HG03571 (cell line): Measurements from ENCODE around the gene SLC19A1.
"Not testable (repeated sequence)": the region's sequence is repeated elsewhere in the genome, so short reads cannot be mapped to it uniquely, and the experiment has no call there.

Experiments
- ATAC-seq: cut with Tn5 transposase; IDR thresholded peaks from one replicate; pipeline ENCODE4 v1.9.1; 2021; ENCODE audit not compliant: unreplicated experiment

The SLC19A1 gene

DNA sequence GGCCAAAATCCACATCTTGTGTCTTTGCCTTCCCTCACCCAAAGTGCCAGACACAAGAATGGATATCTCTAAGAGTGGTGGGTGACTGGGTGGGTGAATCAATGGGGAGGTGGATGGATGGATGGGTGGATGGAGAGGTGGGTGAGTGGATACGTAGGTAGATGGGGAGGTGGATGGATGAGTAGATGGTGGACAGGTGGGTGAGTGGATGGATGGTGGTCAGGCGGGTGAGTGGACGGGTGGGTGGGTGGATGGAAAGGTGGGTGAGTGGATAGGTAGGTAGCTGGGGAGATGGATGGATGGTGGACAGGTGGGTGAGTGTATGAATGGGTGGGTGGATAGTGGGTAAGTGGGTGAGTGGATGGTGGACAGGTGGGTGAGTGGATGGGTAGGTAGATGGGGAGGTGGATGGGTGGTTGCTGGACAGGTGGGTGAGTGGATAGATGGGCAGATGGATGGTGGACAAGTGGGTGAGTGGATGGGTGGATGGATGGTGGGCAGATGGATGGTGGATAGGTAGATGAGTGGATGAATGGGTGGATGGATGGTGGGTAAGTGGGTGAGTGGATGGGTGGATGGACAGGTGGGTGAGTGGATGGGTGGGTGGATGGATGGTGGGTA, 34.2 kb downstream of the SLC19A1 start:
- no peak for ATAC-seq

DNA sequence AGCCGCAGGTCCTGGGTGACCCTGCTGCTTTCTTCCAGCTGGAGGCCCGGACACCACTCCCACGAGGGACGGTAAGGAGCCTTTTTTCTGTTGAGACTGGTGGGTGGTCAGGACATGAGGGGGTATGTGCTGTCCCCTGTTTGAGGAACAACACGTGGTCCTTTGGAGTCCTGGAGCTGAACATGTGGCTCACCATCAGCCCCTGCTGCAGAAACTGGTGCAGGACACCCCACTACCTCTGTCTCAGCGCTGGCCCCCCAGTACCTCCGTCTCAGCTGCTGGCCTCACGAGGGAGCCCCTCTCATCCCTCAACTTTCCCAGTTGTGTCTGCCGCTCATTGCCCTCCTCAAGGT, 34.7 kb downstream of the SLC19A1 start:
- no peak for ATAC-seq

DNA sequence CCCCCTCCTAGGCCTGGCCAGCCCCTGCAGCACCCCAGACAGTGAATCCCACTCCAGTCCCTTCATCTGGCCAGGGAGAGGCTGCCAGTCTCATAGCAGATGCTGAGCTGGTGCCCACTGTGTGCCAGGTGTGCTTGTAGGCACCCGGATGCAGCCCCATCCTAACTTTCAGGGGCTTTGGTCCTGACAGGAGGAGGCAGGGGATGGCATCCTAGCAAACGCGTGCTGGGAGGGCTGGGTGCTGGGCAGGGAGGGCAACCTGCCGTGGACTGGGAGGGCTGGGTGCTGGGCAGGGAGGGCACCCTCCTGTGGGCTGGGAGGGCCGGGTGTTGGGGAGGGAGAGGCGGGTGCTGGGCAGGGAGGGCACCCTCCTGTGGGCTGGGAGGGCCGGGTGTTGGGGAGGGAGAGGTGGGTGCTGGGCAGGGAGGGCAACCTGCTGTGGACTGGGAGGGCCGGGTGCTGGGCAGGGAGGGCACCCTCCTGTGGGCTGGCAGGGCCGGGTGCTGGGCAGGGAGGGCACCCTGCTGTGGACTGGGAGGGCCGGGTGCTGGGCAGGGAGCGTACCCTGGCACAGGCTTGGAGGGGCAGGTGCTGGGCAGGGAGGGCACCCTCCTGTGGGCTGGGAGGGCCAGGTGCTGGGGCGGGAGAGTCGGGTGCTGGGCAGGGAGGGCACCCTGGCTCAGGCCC, 35.3 kb downstream of the SLC19A1 start:
- no peak for ATAC-seq

DNA sequence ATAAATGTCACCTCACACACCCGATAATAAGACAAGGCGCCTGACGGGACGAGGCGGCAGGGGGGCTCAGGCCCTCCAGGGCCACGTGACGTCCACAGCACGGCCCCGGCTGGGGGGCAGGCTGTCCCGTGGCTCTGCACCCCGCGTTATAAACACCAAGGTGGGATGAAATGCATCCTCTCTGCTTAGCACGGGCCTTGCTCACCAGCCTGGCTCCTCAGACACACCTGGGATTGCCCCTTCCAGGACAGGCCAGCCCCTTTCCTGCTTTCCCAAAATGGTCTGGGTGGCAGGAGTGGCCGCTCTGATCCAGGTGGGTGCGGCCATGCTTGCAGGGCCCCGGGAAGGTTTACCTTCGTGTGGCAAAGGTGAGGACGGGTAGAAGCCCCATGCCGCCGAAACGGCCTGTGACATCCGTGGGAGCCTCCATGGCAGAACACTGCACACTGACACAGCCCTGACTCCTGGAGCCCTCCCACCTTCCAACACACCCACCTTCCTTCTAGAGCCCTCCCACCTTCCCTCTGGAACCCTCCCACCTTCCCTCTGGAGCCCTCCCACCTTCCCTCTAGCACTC, 35.9 kb downstream of the SLC19A1 start:
- no peak for ATAC-seq

DNA sequence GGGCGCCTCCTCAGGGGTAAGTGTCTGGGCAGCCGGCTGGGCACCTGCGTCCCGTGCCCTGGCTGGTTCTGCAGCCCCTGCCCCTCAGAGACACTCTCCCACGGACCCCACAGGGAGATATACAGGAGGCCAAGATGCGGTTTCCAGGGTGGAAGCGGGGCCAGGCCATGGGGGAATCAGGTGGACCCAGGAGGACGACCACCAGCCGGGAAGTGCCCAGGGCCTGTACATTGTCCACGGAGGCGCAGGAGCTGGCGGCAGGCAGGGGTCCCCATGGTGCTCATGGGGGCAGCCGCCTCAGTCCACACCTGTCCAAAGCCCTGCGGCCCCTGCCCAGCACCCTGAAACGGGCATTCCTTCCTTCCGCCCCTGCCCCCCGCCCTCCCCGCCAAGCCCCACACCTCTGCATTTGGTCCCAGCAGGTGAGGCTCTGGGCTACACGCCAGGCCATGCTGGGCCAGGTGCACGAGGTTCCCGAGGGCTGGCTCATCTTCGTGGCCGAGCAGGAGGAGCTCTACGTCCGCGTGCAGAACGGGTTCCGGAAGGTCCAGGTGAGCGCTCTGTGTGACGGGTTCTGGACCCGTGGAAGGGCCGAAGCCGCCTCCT, 36.7 kb downstream of the SLC19A1 start:
- ATAC-seq = no peak

DNA sequence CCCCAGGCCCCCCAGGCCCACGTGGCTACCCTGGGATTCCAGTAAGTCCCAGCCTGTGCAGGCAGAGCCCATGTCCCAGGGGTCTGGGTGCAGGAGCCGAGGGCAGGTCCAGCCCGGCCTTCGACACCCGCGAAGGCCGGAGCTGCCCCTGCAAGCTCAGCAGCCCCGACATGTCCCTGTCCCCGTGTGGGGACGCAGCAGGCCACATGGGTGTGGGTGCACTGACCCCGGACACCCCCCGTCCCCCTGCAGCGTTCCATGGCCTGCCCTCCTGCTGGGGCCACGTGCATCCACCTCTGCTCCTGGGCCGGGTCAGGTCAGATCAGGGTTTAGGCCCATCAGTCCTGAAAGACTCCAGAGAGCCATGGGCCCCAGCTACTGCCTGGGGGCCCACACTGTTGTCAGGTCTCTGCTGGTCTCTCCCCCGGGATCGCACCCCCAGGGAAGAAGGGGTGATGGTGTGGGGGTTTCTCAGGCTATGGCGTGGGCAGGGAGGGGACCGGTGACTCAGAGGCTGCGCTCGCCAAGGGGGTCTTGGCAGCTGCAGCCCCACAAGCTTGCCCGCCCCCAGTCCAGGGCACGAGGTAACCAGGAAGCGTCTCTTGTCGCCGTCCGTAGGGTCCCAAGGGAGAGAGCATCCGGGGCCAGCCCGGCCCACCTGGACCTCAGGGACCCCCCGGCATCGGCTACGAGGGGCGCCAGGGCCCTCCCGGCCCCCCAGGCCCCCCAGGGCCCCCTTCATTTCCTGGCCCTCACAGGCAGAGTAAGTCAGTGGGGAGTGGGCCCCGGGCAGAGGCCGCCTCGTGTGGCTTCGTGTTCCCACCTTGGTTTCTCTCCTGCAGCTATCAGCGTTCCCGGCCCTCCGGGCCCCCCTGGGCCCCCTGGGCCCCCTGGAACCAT, 37.5 kb downstream of the SLC19A1 start:
- no peak for ATAC-seq

DNA sequence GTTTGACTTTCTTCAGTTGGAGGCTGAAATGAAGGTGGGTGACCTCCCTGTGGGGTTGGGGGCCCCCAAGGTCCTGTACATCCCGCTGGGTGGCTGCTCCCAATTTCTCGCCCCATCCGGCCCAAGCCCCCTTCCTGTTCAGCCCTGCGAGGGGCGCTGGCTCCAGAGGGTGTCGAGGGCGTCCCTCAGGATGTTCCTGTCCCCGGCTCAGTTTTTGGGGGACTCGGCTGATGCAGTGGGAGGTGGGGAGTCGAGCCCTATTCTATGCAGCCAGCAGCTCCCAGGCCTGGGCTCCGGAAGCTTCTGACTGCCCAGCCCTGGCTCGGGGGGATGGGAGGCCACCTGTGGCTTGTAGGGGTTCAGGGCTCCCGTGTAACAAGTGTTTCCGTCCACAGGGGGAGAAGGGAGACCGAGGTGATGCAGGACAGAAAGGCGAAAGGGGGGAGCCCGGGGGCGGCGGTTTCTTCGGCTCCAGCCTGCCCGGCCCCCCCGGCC, 38.2 kb downstream of the SLC19A1 start:
- ATAC-seq = no peak

DNA sequence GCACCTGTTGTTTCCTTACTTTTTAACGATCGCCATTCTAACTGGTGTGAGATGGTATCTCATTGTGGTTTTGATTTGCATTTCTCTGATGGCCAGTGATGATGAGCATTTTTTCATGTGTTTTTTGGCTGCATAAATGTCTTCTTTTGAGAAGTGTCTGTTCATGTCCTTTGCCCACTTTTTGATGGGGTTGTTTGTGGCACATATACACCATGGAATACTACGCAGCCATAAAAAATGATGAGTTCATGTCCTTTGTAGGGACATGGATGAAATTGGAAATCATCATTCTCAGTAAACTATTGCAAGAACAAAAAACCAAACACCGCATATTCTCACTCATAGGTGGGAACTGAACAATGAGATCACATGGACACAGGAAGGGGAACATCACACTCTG, 39.0 kb downstream of the SLC19A1 start:
- ATAC-seq = not testable (repeated sequence)

DNA sequence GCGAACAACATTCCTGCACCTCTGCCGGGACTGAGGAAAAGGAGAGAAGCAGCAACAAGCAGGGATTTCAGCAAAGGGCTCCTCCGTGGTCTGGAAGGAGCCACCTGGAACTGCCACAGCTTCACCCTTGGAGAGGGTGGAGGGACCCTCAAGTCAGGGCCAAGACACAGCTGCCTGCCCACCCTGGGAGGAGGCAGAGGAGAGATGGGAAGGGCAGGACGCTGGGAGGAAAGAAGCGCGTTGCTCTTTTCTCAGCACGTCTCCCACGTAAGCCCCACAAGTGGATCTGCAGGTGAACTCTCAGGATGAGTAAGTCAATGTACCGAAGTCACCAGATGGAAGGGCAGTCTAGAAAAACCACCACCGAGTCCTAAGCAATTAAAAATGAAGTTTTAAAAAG, 39.6 kb downstream of the SLC19A1 start:
- no peak for ATAC-seq

DNA sequence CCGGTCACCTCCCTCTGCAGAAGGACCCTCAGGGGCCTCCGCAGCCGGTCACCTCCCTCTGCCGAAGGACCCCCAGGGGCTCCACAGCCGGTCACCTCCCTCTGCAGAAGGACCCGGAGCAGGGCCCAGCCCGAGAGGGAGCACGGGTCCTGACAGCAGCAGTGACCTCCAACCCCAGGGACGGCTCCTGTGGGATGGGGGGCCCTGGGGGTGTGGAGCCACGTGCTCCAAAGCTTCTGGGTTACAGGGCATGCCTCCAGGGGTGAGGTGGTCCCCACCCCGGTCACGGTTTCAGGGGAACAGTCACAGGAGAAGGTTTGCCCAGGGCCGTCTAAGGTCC, 40.3 kb downstream of the SLC19A1 start:
- no peak for ATAC-seq

DNA sequence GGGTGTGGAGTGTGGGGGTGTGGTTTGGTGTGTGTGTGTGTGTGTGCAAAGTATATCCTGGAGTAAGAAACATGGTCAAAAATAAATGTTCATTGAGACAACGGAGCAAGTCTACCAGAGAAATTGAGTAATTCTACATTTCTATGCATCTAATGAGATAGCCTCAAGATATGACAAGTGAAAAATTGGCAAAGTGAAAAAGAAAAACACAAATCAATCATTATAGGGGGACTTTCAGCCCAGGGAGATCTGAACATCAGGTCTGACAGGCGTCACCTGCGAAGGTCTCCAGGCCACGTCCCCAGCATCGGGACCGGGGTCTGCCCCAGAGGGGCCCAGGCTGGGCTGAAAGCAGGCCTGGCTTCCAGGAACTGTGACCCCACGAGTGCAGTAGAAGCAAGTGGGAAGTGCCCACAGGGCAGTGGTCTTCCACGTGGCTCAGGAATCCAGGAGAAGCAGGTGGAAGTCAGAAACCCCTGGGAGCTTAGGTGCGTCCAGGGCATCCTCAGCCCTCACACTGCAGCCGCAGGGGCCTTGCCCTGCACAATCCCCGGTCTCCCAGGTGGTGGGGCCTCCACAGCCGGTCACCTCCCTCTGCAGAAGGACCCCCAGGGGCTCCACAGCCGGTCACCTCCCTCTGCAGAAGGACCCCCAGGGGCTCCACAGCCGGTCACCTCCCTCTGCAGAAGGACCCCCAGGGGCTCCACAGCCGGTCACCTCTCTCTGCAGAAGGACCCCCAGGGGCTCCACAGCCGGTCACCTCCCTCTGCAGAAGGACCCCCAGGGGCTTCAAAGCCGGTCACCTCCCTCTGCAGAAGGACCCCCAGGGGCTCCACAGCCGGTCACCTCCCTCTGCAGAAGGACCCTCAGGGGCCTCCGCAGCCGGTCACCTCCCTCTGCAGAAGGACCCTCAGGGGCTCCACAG, 40.9 kb downstream of the SLC19A1 start:
- not testable (repeated sequence) for ATAC-seq

DNA sequence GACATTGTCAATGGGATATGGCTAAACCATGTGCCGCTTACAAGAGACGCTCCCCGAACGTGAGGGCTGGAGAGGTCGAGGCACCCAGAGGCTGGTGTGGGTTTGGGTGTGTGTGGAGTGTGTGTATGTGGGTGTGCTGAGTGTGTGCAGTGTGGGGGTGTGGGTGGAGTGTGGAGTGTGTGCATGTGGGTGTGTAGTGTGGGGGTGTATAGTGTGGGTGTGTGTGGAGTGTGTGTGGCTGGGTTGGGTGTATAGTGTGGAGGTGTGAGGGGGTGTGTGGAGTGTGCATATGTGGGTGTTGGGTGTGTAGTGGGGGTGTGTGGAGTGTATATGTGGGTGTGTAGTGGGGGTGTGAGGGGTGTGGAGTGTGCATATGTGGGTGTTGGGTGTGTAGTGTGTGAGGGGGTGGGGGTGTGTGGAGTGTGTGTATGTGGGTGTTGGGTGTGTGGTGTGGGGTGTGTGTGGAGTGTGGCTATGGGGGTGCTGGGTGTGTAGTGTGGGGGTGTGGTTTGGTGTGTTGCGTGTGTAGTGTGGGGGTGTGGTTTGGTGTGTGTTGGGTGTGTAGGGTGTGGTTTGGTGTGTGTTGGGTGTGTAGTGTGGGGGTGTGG, 42.2 kb downstream of the SLC19A1 start:
- ATAC-seq = no peak

DNA sequence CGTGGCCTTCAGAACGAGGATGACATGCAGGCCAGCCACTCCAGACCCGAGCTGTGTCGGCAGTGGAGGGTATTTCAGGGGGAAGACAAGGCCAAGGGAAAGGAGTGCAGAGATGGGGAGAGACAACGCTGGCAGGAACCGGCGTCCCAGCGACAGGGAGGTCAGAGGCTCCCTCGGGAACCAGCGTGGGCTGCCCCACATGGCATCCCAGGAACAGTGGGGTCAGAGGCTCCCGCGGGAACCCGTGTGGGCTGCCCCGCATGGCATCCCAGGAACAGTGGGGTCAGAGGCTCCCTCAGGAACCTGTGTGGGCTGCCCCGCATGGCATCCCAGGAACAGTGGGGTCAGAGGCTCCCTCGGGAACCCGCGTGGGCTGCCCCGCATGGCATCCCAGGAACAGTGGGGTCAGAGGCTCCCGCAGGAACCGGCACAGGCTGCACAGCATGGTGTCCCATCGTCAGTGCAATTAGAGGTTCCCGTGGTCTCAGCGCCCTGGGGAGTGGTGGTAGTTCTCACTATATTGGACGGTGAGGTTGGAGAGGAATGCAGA, 43.0 kb downstream of the SLC19A1 start:
- ATAC-seq = no peak

DNA sequence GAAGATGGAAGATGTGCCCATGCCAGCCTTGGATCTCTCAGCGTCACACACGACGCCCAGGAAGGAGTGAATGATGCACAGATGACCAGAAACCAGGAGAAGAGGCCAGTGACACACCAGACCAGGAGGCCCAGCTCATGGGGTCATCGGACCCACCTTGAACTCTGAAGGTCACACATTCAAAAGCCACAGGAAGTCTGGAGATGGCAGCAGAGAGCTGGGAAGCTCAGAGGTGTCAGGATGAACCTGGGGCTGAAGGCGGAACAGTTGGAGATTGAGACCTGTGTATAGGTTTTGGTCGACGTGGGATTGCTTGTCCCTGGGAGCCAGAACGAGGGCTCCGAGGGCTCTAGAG, 43.6 kb downstream of the SLC19A1 start:
- ATAC-seq = no peak

DNA sequence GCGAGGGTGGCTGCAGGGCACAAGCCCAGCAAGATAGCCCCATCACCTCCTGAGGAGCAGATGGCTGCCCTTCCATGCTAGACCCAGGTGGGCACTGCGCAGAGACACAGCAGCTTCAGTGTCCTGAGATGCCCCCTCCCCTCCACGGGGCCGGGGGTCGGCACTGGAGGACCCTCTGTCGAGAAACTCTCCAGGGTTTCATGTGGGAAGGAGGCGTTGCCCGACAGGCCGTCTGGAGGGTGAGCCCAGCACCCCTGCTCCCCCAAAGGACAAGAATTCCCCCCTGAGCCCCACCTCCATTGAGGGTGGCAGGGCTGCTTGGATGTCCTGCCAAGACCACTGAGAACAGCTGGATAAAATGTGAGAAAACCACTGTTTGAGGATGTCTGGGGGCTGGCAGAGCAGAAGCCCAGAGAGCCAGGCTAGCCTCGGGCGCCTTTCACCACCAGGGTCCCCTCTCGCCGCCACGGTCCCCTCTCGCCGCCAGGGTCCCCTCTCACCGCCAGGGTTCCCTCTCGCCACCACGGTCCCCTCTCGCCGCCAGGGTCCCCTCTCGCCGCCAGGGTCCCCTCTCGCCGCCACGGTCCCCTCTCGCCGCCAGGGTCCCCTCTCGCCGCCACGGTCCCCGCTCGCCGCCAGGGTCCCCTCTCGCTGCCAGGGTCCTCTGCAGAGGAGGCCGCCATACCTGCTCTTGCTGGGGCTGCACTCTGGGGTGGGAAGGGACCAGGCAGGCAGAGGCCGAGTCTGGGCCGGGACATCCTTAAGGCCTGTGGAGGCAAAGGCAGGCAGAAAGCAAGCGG, 44.2 kb downstream of the SLC19A1 start:
- ATAC-seq = no peak

DNA sequence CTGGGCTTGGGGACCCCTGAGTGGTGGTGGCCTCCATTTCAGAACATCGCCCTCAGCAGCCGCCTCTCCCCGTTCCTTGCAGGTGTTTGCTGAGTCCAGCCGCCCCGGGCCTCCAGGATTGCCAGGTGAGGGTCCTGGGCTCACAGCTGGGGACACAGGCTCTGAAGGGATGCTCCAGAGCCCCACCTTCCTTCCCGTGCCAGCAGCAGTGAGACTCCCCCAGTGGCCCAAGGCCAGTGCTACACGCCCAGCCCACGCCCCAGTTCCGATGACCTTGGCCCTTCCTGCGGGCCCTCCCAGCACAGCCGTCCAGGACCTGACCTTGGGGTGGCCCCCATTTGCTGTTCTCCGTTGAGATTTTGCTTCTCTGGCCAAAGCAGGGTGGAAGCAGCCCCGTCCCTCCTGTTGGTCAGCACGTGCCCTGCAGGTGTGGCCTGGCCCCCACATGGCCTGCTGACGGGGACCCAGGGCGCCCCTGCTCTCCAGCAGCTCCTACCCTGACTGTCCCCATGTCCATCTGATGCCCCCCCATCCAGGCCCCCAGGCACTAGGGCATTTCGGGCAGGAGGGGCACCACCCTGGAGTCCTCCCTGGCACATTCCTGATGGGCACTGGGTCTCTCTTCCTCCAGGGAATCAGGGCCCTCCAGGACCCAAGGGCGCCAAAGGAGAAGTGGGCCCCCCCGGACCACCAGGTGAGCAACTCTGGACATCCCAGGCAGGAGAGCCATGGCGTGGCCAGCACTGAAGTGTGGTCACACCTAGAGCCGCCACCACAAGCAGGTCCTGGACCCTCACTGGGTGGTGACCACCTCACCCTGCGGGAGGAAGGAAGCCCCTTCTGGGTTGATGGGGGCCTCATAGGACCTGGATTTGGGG, 45.0 kb downstream of the SLC19A1 start:
- no peak for ATAC-seq

DNA sequence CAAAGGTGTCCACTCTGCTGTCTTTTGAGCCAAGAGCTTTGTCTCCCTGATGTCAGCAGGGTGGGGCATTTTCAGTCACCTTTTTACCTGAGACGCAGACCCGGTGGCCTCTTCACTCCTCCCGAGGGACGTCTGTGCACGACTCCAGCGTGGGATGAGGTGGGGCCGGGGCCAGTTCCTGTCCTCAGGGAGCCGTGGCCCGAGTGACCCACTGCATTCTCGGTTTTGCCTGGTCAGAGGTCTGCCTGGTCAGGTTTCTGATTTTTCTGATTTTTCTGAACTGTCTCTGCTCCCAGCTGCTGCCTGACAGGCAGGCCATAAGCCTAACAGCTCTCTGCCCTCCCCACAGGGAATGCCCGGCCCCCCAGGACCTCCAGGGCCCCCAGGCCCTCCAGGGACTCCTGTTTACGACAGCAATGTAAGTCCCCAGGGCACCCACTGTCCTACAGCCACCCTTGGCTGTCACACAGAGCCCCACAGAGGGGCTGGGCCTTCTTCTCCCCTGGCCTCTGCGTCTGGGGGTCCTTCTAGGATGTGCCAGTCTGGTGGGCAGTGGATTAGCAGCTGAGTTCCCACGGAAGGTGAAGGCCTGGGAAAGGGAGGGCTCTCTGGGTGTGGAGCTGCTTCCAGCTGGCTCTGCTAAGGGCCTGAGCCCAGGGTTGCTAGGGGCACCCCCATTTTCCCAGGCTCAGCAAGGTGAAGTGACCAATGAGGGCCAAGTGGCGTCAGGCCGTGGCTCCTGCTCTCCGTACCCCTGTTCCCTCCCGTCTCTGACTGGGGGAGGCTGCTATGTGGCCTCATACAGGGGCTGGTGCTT, 45.9 kb downstream of the SLC19A1 start:
- ATAC-seq = no peak
